ENCODE results near the gene TAGAP.

DNA sequence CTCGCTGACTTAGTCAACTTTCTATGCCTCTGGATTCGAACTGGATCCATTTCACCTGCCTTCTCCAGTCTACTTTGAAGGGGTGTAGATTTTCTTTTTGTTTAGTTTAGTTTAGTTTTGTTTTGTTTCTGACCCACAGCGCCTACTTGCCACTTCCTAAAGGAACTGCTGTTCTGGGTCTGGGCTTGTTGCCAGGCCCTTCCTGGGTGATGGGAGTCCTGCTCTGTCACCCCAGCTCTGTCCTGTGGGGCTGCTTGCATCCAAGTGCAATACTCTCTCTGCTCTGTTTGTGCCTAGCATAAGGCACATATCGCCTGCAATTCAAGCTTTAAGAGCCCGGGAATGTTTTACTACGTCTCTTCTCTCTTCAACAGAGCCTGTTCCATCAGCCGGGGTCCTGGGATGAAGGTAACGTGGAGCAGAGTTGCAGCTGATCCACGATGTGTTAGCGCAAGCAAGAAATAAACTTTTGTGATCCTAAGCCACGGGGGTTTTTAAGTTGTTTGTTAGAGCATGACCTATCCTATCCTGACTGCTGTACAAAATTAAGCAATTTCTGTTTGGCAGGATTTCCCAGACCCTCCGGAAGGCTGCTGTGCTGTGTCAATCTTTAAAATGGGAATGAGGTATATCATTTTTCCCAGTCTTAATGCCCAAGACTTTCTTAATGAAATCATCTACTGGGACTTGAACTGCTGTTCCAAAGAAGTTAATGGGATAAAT, 30.9 kb upstream of the TAGAP start:
- TF ChIP-seq EZH2phosphoT487 (conservative IDR thresholded peaks at IDR 0.05; ENCODE audit: low read length), result no peak
- TF ChIP-seq, protein P1, sequence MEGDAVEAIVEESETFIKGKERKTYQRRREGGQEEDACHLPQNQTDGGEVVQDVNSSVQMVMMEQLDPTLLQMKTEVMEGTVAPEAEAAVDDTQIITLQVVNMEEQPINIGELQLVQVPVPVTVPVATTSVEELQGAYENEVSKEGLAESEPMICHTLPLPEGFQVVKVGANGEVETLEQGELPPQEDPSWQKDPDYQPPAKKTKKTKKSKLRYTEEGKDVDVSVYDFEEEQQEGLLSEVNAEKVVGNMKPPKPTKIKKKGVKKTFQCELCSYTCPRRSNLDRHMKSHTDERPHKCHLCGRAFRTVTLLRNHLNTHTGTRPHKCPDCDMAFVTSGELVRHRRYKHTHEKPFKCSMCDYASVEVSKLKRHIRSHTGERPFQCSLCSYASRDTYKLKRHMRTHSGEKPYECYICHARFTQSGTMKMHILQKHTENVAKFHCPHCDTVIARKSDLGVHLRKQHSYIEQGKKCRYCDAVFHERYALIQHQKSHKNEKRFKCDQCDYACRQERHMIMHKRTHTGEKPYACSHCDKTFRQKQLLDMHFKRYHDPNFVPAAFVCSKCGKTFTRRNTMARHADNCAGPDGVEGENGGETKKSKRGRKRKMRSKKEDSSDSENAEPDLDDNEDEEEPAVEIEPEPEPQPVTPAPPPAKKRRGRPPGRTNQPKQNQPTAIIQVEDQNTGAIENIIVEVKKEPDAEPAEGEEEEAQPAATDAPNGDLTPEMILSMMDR (IDR thresholded peaks at IDR 0.05; ENCODE audit: insufficient read depth, low read length, poor library complexity, severe bottlenecking), result no peak

Measured in SU-DHL-6 (cell line).